OCI-LY7 (cell line): ENCODE measurements around the gene PEPD.

Experiments used
- CTCF ChIP-seq: fragments of 200-600 bp; sonication (generic); conservative IDR thresholded peaks from 2 replicates; pipeline ENCODE4 v1.5.1; 2014; ENCODE audit warnings: mild to moderate bottlenecking, antibody characterized with exemption, low read length, moderate library complexity, mixed read lengths
- EZH2phosphoT487 ChIP-seq: fragments of 200-600 bp; sonication (generic); IDR thresholded peaks from 2 replicates; pipeline ENCODE4 v1.6.1; 2018; ENCODE audit warnings: low read depth, borderline replicate concordance, mild to moderate bottlenecking, mixed run types, antibody characterized with exemption, low read length, moderate library complexity, mixed read lengths

GRCh38 chr19:33394723-33395560 is 126.6 kb downstream of the PEPD start:
- TF ChIP-seq CTCF (no peak), EZH2phosphoT487 (no peak)
